Endodermal cell (in vitro differentiated cells): ENCODE measurements around the gene CACNA2D4. TPM values are rescaled to one million over a fixed set of nuclear protein-coding genes. Genes with fewer than 3 reads are reported as not detected.

ENCODE experiments used
- DNase-seq: peaks from one replicate; pipeline ENCODE4 v3.0.0-alpha.2; 2017
- H3K27ac ChIP-seq: 2 replicates; pipeline ENCODE4 v1.5.1; 2013; ENCODE audit warnings: mild to moderate bottlenecking, low read depth, low read length, moderate library complexity
- H3K27me3 ChIP-seq: 2 replicates; pipeline ENCODE4 v1.6.1; 2013; ENCODE audit warnings: mild to moderate bottlenecking, low read length, moderate library complexity; ENCODE audit not compliant: insufficient read depth, control insufficient read depth, poor library complexity, severe bottlenecking
- H3K36me3 ChIP-seq: 2 replicates; pipeline ENCODE4 v1.7.0; 2013; ENCODE audit warnings: mild to moderate bottlenecking, low read length, moderate library complexity; ENCODE audit not compliant: control insufficient read depth, insufficient read depth
- H3K4me1 ChIP-seq: one replicate; pipeline ENCODE4 v1.7.0; 2013; ENCODE audit warnings: low read length; ENCODE audit not compliant: control insufficient read depth, insufficient read depth
- H3K4me3 ChIP-seq: 2 replicates; pipeline ENCODE4 v1.5.1; 2013; ENCODE audit warnings: mild to moderate bottlenecking, low read length, moderate library complexity
- H3K9ac ChIP-seq: 2 replicates; pipeline ENCODE4 v1.6.1; 2013; ENCODE audit warnings: mild to moderate bottlenecking, low read length, moderate library complexity; ENCODE audit not compliant: poor library complexity, severe bottlenecking; ENCODE audit errors: extremely low read depth
- H3K9me3 ChIP-seq: 2 replicates; pipeline ENCODE4 v1.6.1; 2013; ENCODE audit warnings: mild to moderate bottlenecking, low read length, moderate library complexity; ENCODE audit not compliant: control insufficient read depth
- H3K27ac Mint-ChIP-seq: 2 replicates; pipeline ENCODE4 v1.8.0; 2020; ENCODE audit warnings: mixed read lengths
- H3K27me3 Mint-ChIP-seq: 2 replicates; pipeline ENCODE4 v1.8.0; 2021; ENCODE audit warnings: mild to moderate bottlenecking, mixed read lengths; ENCODE audit not compliant: insufficient read depth
- H3K36me3 Mint-ChIP-seq: 2 replicates; pipeline ENCODE4 v1.8.0; 2020; ENCODE audit warnings: low read depth, mixed read lengths
- H3K4me1 Mint-ChIP-seq: 2 replicates; pipeline ENCODE4 v1.8.0; 2020; ENCODE audit warnings: mixed read lengths
- H3K4me3 Mint-ChIP-seq: 2 replicates; pipeline ENCODE4 v1.8.0; 2020; ENCODE audit warnings: mild to moderate bottlenecking, moderate library complexity, mixed read lengths
- H3K9me3 Mint-ChIP-seq: 2 replicates; pipeline ENCODE4 v1.8.0; 2020; ENCODE audit warnings: mild to moderate bottlenecking, mixed read lengths
- CTCF ChIP-seq: fragments of 200-600 bp; sonication (generic); conservative IDR thresholded peaks from 2 replicates; pipeline ENCODE4 v1.5.0; 2021; ENCODE audit warnings: antibody characterized with exemption, mild to moderate bottlenecking
- WGBS, 2 experiments: methylation state at CpG; one replicate each; pipeline versions ENCODE4 v1.1.5 to v1.1.7; 2013; ENCODE audit warnings: missing lambda C conversion rate in 2 of 2, mixed read lengths in 1 of 2; ENCODE audit not compliant: insufficient coverage in 1 of 2, insufficient read length in 1 of 2; 5-methylcytosine and 5-hydroxymethylcytosine counted together
- total RNA-seq, 2 donors: library from RNA; stranded (reverse); fragmentation: NEBNext Ultra II Directional in 1 of 2; extraction: Animal tissue kit (Norgen Biotek cat#: 25700) in 1 of 2; gene quantifications; 2 replicates in 1 of 2; 3 replicates in 1 of 2; pipeline ENCODE4 v1.2.1, GENCODE V29; 2021

Gene CACNA2D4
- total RNA-seq, 2 donors from 2014 or later: 4.3 to 5.7 TPM

DNA sequence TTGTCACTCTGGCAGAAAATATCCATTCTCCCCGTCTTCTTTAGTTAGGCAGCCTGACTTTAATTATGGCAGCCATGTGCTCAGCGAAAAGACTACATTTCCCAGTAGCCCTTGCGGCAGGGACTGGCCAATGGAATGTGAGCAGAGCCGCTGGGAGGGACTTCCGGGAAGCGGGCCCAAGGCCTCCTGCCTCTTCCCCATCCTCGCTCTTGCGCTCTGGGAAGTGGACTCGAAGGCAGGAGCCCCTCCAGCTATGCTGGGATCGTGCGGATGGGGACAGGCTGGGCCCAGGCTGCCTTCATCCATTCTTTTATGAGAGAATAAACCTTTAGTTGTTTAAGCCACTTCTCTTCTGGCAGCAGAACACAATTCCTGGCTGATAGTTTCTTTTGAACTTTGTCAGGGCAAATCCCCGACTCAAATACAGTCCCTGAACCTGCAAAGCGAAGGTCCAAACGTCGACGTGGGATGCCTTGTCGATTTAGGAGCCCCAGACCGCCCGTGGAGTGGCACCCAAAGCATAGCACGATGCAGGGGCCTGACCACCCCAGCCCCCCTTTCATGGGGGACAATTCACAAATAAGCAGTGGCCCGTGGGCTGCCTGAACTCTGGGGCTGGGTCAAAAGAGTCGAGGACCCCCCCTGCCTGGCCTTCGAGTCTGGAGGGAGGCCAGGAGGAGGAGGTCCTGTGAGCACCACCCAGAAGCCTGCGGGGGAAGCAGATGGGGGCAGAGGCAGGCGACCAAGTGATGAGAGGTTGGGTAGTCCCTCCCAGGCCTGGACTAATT, 113.7 kb downstream of the CACNA2D4 start:
- H3K27me3 Mint-ChIP-seq: no peaks in the 10 kb centered on the region
- 59% methylated on average over 20 to 25 of the region's 25 CpGs for WGBS, 2 experiments
- Histone ChIP-seq H3K27me3 (no peaks in the 10 kb centered on the region), H3K9ac (no peak overlapping the region), H3K4me3 (no peak overlapping the region), H3K36me3 (no peaks in the 10 kb centered on the region), H3K27ac (no peak overlapping the region), H3K4me1 (no peaks in the 10 kb centered on the region), H3K9me3 (no peaks in the 10 kb centered on the region)
- peaks cover 5% of the 10 kb centered on the region for H3K4me1 Mint-ChIP-seq
- no peak overlapping the region for H3K4me3 Mint-ChIP-seq
- H3K36me3 Mint-ChIP-seq: no peaks in the 10 kb centered on the region
- no peaks in the 10 kb centered on the region for H3K9me3 Mint-ChIP-seq
- TF ChIP-seq CTCF: no peak
- peak; percentile 98 for DNase-seq
- H3K27ac Mint-ChIP-seq: no peak overlapping the region

GRCh38 chr12:1803736-1804135, 114.7 kb downstream of the CACNA2D4 start:
- Histone ChIP-seq H3K4me1 (no peaks in the 10 kb centered on the region), H3K9me3 (no peaks in the 10 kb centered on the region), H3K27ac (no peak overlapping the region), H3K4me3 (no peak overlapping the region), H3K27me3 (no peaks in the 10 kb centered on the region), H3K36me3 (no peaks in the 10 kb centered on the region), H3K9ac (no peak overlapping the region)
- Mint-ChIP-seq H3K4me1 (peaks cover 5% of the 10 kb centered on the region), H3K9me3 (no peaks in the 10 kb centered on the region), H3K4me3 (no peak overlapping the region), H3K36me3 (no peaks in the 10 kb centered on the region), H3K27ac (no peak overlapping the region), H3K27me3 (no peaks in the 10 kb centered on the region)
- 88 to 94% methylated on average over 5 to 6 of the region's 7 CpGs for WGBS, 2 experiments
- no peak for DNase-seq
- no peak for TF ChIP-seq CTCF

GRCh38 chr12:1801303-1801975, 117.0 kb downstream of the CACNA2D4 start:
- Histone ChIP-seq H3K4me1 (no peaks in the 10 kb centered on the region), H3K36me3 (no peaks in the 10 kb centered on the region), H3K9ac (no peak overlapping the region), H3K4me3 (no peak overlapping the region), H3K9me3 (no peaks in the 10 kb centered on the region), H3K27ac (no peak overlapping the region), H3K27me3 (no peaks in the 10 kb centered on the region)
- peak; percentile 44 for DNase-seq
- 86 to 96% methylated on average over 12 to 16 of the region's 16 CpGs for WGBS, 2 experiments
- no peaks in the 10 kb centered on the region for H3K36me3 Mint-ChIP-seq
- no peaks in the 10 kb centered on the region for H3K9me3 Mint-ChIP-seq
- H3K4me1 Mint-ChIP-seq: peaks cover 5% of the 10 kb centered on the region
- no peak overlapping the region for H3K27ac Mint-ChIP-seq
- H3K4me3 Mint-ChIP-seq: no peak overlapping the region
- TF ChIP-seq CTCF: no peak
- no peaks in the 10 kb centered on the region for H3K27me3 Mint-ChIP-seq
